Measurements from ENCODE around the gene SDK2.
A peak's percentile ranks its signal among the peaks of the same experiment; 100 is the strongest.

SDK2 gene

GRCh38 chr17:73444021-73444420 is 200.2 kb downstream of the SDK2 start:
- DNase-seq (ENCODE audit: insufficient read length, low spot score) (no peak), FAIRE-seq (no peak)
- no peak for TF ChIP-seq POLR2A (IDR thresholded peaks at IDR 0.05; ENCODE audit: low read depth, low read length)

- DNase-seq (ENCODE audit: insufficient read length, low spot score) (no peak), FAIRE-seq (no peak)
- TF ChIP-seq POLR2A (IDR thresholded peaks at IDR 0.05; ENCODE audit: low read depth, low read length), result no peak
These were observed 204.6 kb downstream of the SDK2 start for GRCh38 chr17:73439597-73439996.

GRCh38 chr17:73437826-73438225 is 206.4 kb downstream of the SDK2 start:
- FAIRE-seq (no peak), DNase-seq (ENCODE audit: insufficient read length, low spot score) (no peak)
- no peak for TF ChIP-seq POLR2A (IDR thresholded peaks at IDR 0.05; ENCODE audit: low read depth, low read length)

- FAIRE-seq, result no peak
These were observed 207.3 kb downstream of the SDK2 start for GRCh38 chr17:73436954-73437353.

GRCh38 chr17:73435412-73435811 is 208.8 kb downstream of the SDK2 start:
- DNase-seq (ENCODE audit: insufficient read length, low spot score), result no peak
- FAIRE-seq, result no peak
- TF ChIP-seq POLR2A (IDR thresholded peaks at IDR 0.05; ENCODE audit: low read depth, low read length), result no peak

More at GRCh38 chr17:73436954-73437353, 207.3 kb downstream of the SDK2 start:
- no peak for DNase-seq (ENCODE audit: insufficient read length, low spot score)
- no peak for TF ChIP-seq POLR2A (IDR thresholded peaks at IDR 0.05; ENCODE audit: low read depth, low read length)

GRCh38 chr17:73434154-73434553 is 210.1 kb downstream of the SDK2 start:
- FAIRE-seq (no peak), DNase-seq (ENCODE audit: insufficient read length, low spot score) (no peak)
- no peak for TF ChIP-seq POLR2A (IDR thresholded peaks at IDR 0.05; ENCODE audit: low read depth, low read length)

GRCh38 chr17:73433501-73433900 is 210.7 kb downstream of the SDK2 start:
- TF ChIP-seq POLR2A (IDR thresholded peaks at IDR 0.05; ENCODE audit: low read depth, low read length), result no peak
- DNase-seq (ENCODE audit: insufficient read length, low spot score), result no peak
- no peak for FAIRE-seq

GRCh38 chr17:73432624-73433190 is 211.5 kb downstream of the SDK2 start:
- DNase-seq (ENCODE audit: insufficient read length, low spot score) (no peak), FAIRE-seq (no peak)
- no peak for TF ChIP-seq POLR2A (IDR thresholded peaks at IDR 0.05; ENCODE audit: low read depth, low read length)

- FAIRE-seq (no peak), DNase-seq (ENCODE audit: insufficient read length, low spot score) (no peak)
- TF ChIP-seq POLR2A (IDR thresholded peaks at IDR 0.05; ENCODE audit: low read depth, low read length), result no peak
These were observed 212.6 kb downstream of the SDK2 start for GRCh38 chr17:73431401-73432205.

GRCh38 chr17:73430848-73431247 is 213.4 kb downstream of the SDK2 start:
- FAIRE-seq (no peak), DNase-seq (ENCODE audit: insufficient read length, low spot score) (no peak)
- TF ChIP-seq POLR2A (IDR thresholded peaks at IDR 0.05; ENCODE audit: low read depth, low read length), result no peak

- FAIRE-seq (no peak), DNase-seq (ENCODE audit: insufficient read length, low spot score) (no peak)
- no peak for TF ChIP-seq POLR2A (IDR thresholded peaks at IDR 0.05; ENCODE audit: low read depth, low read length)
These were observed 214.0 kb downstream of the SDK2 start for GRCh38 chr17:73430165-73430680.

GRCh38 chr17:73429440-73430164 is 214.6 kb downstream of the SDK2 start:
- TF ChIP-seq POLR2A (IDR thresholded peaks at IDR 0.05; ENCODE audit: low read depth, low read length), result no peak
- DNase-seq (ENCODE audit: insufficient read length, low spot score) (peak; percentile 95), FAIRE-seq (no peak)

- no peak for TF ChIP-seq POLR2A (IDR thresholded peaks at IDR 0.05; ENCODE audit: low read depth, low read length)
- FAIRE-seq (no peak), DNase-seq (ENCODE audit: insufficient read length, low spot score) (no peak)
These were observed 217.0 kb downstream of the SDK2 start for GRCh38 chr17:73427198-73427597.

- DNase-seq (ENCODE audit: insufficient read length, low spot score), result no peak
- no peak for TF ChIP-seq POLR2A (IDR thresholded peaks at IDR 0.05; ENCODE audit: low read depth, low read length)
- FAIRE-seq, result no peak
These were observed 219.7 kb downstream of the SDK2 start for GRCh38 chr17:73424571-73424970.
